Panc1 (cell line): ENCODE measurements around the gene SMTNL2.

Source experiments
- CTCF ChIP-seq: fragments of 450-650 bp; IDR thresholded peaks from 2 replicates; pipeline ENCODE4 v1.5.1; 2017; ENCODE audit warnings: mild to moderate bottlenecking
- POLR2AphosphoS5 ChIP-seq: IDR thresholded peaks from 2 replicates; pipeline ENCODE4 v1.6.1; 2012; ENCODE audit warnings: mild to moderate bottlenecking, low read depth, low read length, moderate library complexity
- REST ChIP-seq, 2 experiments: IDR thresholded peaks; 2 replicates each; pipeline ENCODE4 v1.6.1; 2011 to 2012; ENCODE audit warnings: low read depth in 2 of 2, control low read depth in 1 of 2, low read length in 1 of 2, mild to moderate bottlenecking in 1 of 2, moderate library complexity in 1 of 2; ENCODE audit not compliant: insufficient read depth in 1 of 2
- SIN3A ChIP-seq: IDR thresholded peaks from 2 replicates; pipeline ENCODE4 v1.6.1; 2012; ENCODE audit warnings: low read depth, mild to moderate bottlenecking, low read length, moderate library complexity, borderline replicate concordance; ENCODE audit not compliant: insufficient read depth
- TCF7L2 ChIP-seq: IDR thresholded peaks from 2 replicates; pipeline ENCODE4 v1.6.1; 2011; ENCODE audit warnings: mild to moderate bottlenecking, low read depth, low read length, inconsistent platforms

- TF ChIP-seq CTCF (no peak), TCF7L2 (no peak), SIN3A (no peak), POLR2AphosphoS5 (no peak), REST (IDR thresholded peaks at IDR 0.05; ENCODE audit: insufficient read depth in 1 of 2, low read depth in 2 of 2, low read length in 1 of 2) (no peak)
Observed at GRCh38 chr17:4617590-4618351, 33.4 kb downstream of the SMTNL2 start.
